Caco-2 (cell line): ENCODE data around the gene ZNF80. TPM values are rescaled to one million over a fixed set of nuclear protein-coding genes. Genes with fewer than 3 reads are reported as not detected.

Experiments used
- BruUV-seq: library from RNA; stranded (reverse); fragments of 400-500 nt; replicated peaks from 2 replicates; lab custom pipeline; 2021; lab: Mats Ljungman, UMichigan
- CTCF ChIA-PET: fragments of 300-600 bp; sonication (Branson Sonifier 250); formaldehyde crosslinking; loops from one replicate; lab custom pipeline; 2022; ENCODE audit warnings: antibody characterized with exemption; lab: Charles Lee
- POLR2A ChIA-PET: fragments of 300-600 bp; sonication (Branson Sonifier 250); formaldehyde crosslinking; loops from one replicate; lab custom pipeline; 2022; ENCODE audit warnings: antibody characterized with exemption; lab: Charles Lee
- DNase-seq, 2 experiments: peaks; one replicate each; pipeline versions ENCODE4 v3.0.0 to v3.0.0-alpha.2; 2020 to 2022
- H3K27me3 ChIP-seq: replicated peaks from 2 replicates; pipeline ENCODE4 v1.6.0; 2011; ENCODE audit warnings: low read length; ENCODE audit not compliant: control insufficient read depth, insufficient read depth
- H3K36me3 ChIP-seq: 2 replicates; pipeline ENCODE4 v1.5.1; 2011; ENCODE audit warnings: low read length; ENCODE audit not compliant: control insufficient read depth, insufficient read depth
- H3K4me1 ChIP-seq: fragments of 250-450 bp; sonication (Bioruptor Pico); 2 replicates; pipeline ENCODE4 v1.5.1; 2020; ENCODE audit warnings: mild to moderate bottlenecking
- H3K4me3 ChIP-seq: 2 replicates; pipeline ENCODE4 v1.5.1; 2011; ENCODE audit warnings: low read depth, mild to moderate bottlenecking, control low read depth, low read length
- H3K9me3 ChIP-seq: fragments of 250-450 bp; sonication (Bioruptor Pico); 2 replicates; pipeline ENCODE4 v1.5.1; 2020; ENCODE audit warnings: mild to moderate bottlenecking, moderate library complexity
- H3K27ac Mint-ChIP-seq: one replicate; pipeline ENCODE4 v1.8.0; 2022; ENCODE audit warnings: mixed read lengths; ENCODE audit not compliant: unreplicated experiment
- H3K27me3 Mint-ChIP-seq: one replicate; pipeline ENCODE4 v1.8.0; 2022; ENCODE audit warnings: mixed read lengths; ENCODE audit not compliant: insufficient read depth, unreplicated experiment
- H3K36me3 Mint-ChIP-seq: one replicate; pipeline ENCODE4 v1.8.0; 2022; ENCODE audit warnings: mild to moderate bottlenecking, mixed read lengths; ENCODE audit not compliant: insufficient read depth, unreplicated experiment
- H3K4me1 Mint-ChIP-seq: one replicate; pipeline ENCODE4 v1.8.0; 2022; ENCODE audit warnings: low read depth, mixed read lengths; ENCODE audit not compliant: unreplicated experiment
- H3K4me3 Mint-ChIP-seq: one replicate; pipeline ENCODE4 v1.8.0; 2022; ENCODE audit warnings: mild to moderate bottlenecking, moderate library complexity, mixed read lengths; ENCODE audit not compliant: unreplicated experiment
- H3K9me3 Mint-ChIP-seq: one replicate; pipeline ENCODE4 v1.8.0; 2022; ENCODE audit warnings: mixed read lengths; ENCODE audit not compliant: unreplicated experiment
- CTCF ChIP-seq, 2 experiments: fragments of 200-600 bp in 1 of 2; IDR thresholded peaks; 1 replicate in 1 of 2; 2 replicates in 1 of 2; pipeline versions ENCODE4 v1.5.1 to v1.8.0; 2011 to 2022; ENCODE audit warnings: antibody characterized with exemption in 1 of 2, control low read depth in 1 of 2, inconsistent platforms in 1 of 2, low read depth in 1 of 2, low read length in 1 of 2, mild to moderate bottlenecking in 1 of 2, moderate library complexity in 1 of 2; ENCODE audit not compliant: insufficient read depth in 1 of 2, severe bottlenecking in 1 of 2, unreplicated experiment in 1 of 2
- intact Hi-C: fragments of 100-400 bp; cut with micrococcal nuclease; formaldehyde crosslinking; loops from one replicate; pipeline ENCODE4 v1.10.0; 2022; ENCODE audit not compliant: unreplicated experiment
- total RNA-seq: library from RNA; stranded (reverse); gene quantifications from 2 replicates; pipeline ENCODE4 v1.2.3, GENCODE V29; 2022

ZNF80 gene
- total RNA-seq, 1 experiment from 2014 or later = not detected

- H3K9me3 ChIP-seq = no peaks in the 10 kb centered on the region
- ChIA-PET POLR2A (no interaction called here), CTCF (no interaction called here)
- no peak for TF ChIP-seq CTCF (IDR thresholded peaks at IDR 0.05; ENCODE audit: insufficient read depth in 1 of 2, low read depth in 1 of 2, low read length in 1 of 2, severe bottlenecking in 1 of 2, unreplicated experiment in 1 of 2)
- Mint-ChIP-seq H3K27me3 (peaks cover 8% of the 10 kb centered on the region), H3K9me3 (no peaks in the 10 kb centered on the region), H3K36me3 (no peaks in the 10 kb centered on the region), H3K27ac (no peak overlapping the region), H3K4me3 (no peak overlapping the region), H3K4me1 (no peaks in the 10 kb centered on the region)
- no peaks in the 10 kb centered on the region for H3K4me1 ChIP-seq
- intact Hi-C loops = no loop called here
- no peaks in the 10 kb centered on the region for H3K36me3 ChIP-seq
- no peaks in the 10 kb centered on the region for H3K27me3 ChIP-seq
- DNase-seq = no peak
- H3K4me3 ChIP-seq = no peak overlapping the region
- no TSS peak for BruUV-seq
Measured at GRCh38 chr3:114192136-114192535, 45.2 kb downstream of the ZNF80 start.

GRCh38 chr3:114186501-114186900 lies 50.9 kb downstream of the ZNF80 start:
- no peak for DNase-seq
- Mint-ChIP-seq H3K4me3 (no peak overlapping the region), H3K9me3 (no peaks in the 10 kb centered on the region), H3K4me1 (no peaks in the 10 kb centered on the region), H3K27ac (no peak overlapping the region), H3K36me3 (no peaks in the 10 kb centered on the region), H3K27me3 (peaks cover 11% of the 10 kb centered on the region)
- Histone ChIP-seq H3K36me3 (no peaks in the 10 kb centered on the region), H3K4me3 (no peak overlapping the region), H3K4me1 (no peaks in the 10 kb centered on the region), H3K27me3 (no peaks in the 10 kb centered on the region), H3K9me3 (no peaks in the 10 kb centered on the region)
- intact Hi-C loops = no loop called here
- TF ChIP-seq CTCF (IDR thresholded peaks at IDR 0.05; ENCODE audit: insufficient read depth in 1 of 2, low read depth in 1 of 2, low read length in 1 of 2, severe bottlenecking in 1 of 2, unreplicated experiment in 1 of 2) = no peak
- no TSS peak for BruUV-seq
- CTCF ChIA-PET = no interaction called here
- POLR2A ChIA-PET = no interaction called here

Other genes with a start within 250 kb of the ZNF80 start
- gene CCDC191, start 181.1 kb downstream of the ZNF80 start, total RNA-seq = 1.9 and 2.2 TPM in 2 replicates
- gene QTRT2, start 180.8 kb downstream of the ZNF80 start, total RNA-seq = 30.7 and 35.7 TPM in 2 replicates
- not detected in 2 replicates for gene DRD3, start 58.5 kb downstream of the ZNF80 start, total RNA-seq
- not detected in 2 replicates for gene TIGIT, start 56.5 kb upstream of the ZNF80 start, total RNA-seq